DMS153 treated with DMSO at 0.1 percent for 48 hours (cell line): Measurements from ENCODE around the gene STUM.
"Not testable (repeated sequence)": the region's sequence is repeated elsewhere in the genome, so short reads cannot be mapped to it uniquely, and the experiment has no call there.

Experiments
- DNase-seq: peaks from one replicate; lab custom pipeline; 2025; ENCODE audit not compliant: unreplicated experiment; lab: John Stamatoyannopoulos, UW

STUM gene

DNA sequence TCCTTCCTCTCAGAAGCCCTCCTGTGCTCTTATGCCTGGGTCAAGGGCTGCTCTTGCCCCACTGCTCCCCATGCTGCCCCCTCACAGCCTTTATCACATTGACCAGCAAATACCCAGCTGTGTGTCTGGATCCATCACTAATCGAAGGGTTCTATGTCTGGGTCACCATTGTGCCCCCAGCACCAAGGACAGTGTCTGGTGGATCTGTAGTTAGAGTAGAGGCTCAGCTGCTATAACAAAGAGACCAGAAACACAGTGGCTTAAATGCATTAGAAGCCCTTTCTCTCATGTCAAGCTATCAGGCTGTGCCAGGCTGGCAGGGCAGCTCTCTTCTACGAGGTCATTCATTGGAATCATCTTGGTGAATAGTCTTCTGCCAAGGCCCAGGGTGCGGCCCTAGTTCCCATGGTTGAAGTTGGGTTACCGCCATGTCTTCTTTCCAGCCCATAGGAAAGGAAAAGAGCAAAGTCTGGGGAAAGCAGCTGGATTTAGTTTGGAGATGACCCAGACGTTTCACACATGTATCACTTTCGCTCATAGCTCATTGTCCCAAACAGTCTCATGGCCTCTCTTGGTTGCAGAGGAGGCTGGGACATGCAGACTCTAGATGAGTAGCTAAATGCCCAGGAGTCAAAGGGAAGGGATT lies 32.2 kb downstream of the STUM start:
- no peak for DNase-seq

DNA sequence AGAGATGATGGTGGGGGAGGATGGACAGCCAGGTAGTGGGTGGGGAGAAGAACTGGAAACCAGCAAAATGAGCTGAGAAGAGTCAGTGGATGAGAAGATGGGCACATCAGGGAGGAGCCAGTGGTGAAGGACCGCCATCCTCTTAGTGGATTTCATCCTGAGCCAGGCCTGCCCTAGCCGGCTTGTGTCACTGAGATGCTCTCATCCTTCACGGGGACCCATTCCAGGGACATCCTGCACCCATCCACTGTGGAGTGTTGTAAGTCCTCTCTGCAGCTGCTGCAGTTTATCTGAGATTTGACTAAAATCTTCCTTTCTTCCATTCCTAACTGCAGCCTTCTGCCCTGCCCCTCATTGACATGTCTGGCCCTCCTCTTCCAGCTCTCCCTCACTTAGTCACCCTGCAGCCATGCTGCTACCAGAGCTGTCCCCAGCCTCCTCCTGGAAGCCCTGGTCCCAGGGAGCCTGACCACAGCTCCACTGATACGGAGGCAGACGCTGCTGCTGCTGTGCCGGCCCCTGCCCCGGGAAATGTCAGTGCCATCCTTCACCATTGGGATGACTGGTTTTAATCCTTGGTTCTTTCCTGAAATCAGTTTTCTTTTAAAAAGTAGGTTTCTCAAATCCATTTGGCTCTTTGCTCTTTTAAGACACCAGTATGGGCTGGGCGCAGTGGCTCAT lies 33.2 kb downstream of the STUM start:
- DNase-seq, result no peak

DNA sequence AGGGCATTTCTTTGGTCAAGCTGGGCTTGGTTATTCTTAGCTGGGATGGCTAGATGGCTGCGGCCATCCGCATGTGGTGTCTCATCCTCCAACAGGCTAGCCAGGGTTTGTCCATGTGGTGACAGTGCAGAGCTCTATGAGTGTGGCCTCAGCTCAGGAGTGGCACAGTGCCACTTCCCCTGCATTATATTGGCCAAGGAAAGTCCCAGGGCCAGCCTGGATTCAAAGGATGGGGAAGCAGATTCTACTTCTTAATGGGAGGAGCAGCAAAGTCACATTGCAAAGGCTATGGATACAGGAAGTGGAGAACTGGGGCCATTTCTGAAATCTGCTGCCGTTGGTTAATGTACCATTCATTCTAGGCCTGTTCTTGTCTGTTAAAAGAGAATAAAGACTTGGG lies 34.4 kb downstream of the STUM start:
- DNase-seq, result no peak

DNA sequence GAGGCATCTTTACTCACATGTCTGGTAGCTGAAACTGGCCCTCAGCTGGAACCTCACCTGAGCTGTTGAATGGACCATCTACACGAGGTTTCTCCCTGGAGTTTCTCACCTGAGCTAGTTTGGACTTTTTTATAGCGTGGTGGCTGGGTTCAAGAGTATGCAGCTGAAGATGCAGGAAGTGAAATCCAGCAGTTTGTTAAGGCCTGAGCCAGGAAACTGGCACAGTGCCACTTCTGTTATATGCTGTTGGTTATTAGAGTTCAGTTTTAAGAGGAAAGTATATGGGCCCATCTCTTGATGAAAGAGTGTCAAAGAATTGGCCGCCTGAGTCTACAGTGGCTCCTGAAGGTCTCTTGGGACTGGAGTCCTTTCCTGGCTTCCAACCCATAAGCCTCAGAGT lies 35.6 kb downstream of the STUM start:
- DNase-seq, result peak; percentile 15

DNA sequence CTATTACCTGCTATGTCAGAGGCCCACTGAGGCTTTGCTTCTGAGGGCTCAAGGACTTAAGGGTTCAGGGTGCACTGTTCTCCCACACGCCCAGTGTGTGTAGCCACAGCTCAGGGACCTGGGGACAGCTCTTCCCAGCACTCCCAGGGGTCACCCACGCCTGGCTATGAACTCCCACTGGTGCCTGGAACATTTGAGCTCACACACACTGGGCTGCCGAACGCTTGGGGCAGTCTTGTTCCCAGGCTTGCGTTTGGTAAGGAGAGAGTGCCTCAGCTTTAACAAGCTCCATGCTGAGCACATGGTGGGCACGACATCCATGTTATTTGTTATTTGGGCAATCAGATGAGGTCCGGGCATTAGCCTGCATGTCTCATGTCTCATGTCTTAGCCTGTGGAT lies 37.6 kb downstream of the STUM start:
- no peak for DNase-seq

DNA sequence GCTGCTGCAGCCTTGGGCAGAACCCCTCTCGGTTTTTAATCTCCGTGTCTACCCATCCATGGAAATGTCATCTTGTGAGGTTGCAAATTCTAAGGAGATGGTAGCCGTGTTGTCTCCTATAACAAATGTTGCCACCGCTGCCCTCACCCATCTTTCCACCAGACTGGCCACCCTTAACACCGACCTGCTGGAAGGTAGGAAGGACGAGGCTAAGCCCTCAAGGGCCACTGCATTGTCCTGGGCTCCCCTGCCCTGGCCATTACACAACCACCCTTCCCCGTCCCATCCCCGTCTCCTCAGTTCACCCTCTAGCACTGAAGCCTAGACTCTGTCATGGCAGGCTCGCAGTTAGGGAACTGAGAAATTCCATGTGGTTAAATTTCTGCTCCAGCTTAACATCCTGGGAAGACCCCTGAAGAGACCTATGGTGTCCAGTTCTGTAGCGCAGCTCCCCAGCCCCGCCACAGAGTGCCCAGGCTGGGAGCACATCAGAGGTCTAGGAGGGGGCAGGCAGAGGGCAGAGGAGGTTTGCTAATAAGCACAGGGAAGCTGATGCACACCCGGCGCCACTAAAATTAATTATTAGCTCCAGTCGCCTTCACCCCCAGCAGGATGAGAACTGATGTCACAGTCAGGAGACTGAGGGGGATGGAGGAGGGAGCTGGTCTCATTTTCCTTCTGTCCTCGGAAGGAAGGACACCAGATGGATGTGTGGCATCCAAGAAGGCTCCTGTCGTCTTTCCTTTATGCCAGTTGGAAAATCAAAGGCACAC lies 38.3 kb downstream of the STUM start:
- no peak for DNase-seq

DNA sequence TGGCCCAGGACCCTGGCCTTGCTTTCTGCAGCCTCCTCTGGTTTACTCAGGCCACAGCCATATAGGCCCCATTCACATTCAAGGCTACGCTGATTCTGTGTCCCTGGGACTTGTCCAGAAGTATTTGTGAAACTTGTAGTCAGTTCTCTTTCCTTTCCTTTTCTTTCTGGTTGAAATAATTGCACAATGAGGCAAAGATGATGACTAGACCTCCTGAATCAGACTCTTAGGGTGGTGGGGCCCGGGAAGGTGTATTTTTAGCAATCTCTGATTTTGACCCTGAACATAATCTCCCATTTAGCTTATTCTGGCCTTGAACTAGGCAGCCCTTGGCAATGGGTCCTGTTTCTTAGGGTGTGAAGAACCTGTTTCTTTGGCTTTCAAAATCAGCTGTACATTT lies 39.9 kb downstream of the STUM start:
- DNase-seq, result no peak

DNA sequence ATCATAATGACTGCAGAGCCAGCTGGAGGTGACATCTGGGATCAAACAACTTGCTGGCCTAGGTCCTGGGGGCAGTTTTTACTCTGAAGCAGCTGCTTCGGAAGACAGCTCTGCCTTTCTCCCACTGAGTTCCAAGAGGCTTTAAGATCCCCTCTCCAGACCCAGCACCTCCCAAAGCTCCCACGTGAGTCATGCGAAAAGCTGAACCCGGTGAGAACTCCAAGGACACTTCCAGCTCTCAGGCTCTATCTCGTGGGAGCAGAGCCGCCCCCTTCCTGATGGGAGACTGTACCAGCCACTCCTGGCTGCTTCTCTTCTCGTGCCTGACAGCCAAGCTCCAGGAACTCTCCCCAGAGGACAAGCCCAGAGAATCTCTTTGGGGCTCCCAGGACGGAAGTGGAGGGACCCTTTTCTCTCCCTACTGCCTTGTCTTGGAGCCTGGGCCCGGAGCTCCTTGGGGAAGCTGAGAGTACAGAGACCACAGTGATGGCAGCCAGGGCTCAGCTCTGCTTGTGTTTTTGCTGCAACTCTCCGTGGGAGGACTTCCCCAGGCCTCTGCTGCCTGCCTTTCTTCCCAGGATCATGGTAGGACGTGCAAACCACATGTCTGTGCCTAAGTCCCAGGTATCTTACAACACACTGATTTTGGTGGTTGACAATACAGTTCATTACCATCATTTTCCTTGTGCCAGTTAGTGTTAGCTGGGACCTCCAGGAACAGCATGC lies 40.6 kb downstream of the STUM start:
- no peak for DNase-seq

DNA sequence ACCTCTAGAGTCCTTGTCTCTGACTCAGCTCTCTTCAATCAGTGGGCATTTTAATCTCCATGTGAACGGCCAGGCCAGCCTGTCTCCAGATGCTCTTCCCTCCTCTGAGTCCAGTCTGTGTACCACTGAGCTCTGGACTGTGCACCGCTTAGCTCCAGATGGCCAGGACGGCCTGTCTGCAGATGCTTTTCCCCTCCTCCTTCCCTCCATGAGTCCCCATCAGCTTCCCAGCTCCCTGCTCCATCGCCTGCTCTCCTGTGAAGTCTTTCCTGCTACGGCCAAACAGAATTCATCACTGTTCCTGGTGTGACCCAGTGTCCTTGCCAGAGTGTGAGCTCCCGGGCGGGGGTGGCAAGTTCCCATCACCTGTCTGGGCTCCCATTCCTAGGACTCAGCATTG lies 42.0 kb downstream of the STUM start:
- DNase-seq, result no peak

DNA sequence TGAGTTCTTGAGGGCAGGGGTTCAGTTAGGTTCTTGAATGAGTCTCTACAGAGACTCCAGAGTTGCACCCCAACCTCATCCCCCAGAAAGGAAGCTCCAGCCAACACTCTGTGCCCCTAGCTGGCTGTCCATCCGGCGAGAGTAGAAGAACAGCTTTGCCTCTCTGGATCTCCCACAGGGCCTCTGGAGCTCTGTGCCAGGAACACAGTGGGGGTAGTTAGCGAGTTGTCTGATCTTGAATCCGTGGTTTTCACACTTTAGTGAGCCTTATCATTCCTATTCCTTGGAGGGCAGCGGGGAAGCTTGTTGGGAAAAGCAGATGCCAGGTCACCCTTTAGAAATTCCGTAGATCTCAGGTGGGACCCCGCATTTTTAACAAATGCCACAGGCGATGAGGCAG lies 45.0 kb downstream of the STUM start:
- DNase-seq, result no peak

DNA sequence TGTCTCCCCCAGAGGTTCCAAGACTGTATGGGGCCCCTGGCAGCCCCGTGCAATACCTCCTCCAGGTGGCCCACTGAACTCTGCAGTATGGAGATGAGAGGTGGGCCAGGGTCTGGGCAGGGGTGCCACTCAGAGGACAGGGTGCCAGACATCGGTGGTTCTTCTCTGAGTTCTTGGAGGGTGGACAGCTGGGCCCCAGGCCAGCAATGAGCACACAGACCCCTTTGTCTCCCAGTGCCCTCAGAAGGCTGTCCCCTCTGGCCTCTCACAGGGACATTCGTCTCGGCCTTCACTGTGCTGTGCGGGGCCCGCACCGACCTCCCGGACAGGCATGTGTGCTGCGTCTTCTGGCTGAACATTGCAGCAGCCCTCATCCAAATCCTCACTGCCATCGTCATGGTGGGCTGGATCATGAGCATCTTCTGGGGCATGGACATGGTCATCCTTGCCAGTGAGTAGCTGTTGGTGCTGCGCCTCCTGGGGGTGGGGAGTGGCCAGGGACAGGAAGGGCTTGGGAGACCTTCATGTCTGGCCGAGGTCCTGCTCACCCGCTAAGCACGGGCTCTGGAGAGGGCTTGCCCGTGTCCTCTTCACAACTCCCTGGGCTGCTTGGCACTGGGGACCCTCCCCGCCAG lies 48.1 kb downstream of the STUM start:
- DNase-seq, result no peak

DNA sequence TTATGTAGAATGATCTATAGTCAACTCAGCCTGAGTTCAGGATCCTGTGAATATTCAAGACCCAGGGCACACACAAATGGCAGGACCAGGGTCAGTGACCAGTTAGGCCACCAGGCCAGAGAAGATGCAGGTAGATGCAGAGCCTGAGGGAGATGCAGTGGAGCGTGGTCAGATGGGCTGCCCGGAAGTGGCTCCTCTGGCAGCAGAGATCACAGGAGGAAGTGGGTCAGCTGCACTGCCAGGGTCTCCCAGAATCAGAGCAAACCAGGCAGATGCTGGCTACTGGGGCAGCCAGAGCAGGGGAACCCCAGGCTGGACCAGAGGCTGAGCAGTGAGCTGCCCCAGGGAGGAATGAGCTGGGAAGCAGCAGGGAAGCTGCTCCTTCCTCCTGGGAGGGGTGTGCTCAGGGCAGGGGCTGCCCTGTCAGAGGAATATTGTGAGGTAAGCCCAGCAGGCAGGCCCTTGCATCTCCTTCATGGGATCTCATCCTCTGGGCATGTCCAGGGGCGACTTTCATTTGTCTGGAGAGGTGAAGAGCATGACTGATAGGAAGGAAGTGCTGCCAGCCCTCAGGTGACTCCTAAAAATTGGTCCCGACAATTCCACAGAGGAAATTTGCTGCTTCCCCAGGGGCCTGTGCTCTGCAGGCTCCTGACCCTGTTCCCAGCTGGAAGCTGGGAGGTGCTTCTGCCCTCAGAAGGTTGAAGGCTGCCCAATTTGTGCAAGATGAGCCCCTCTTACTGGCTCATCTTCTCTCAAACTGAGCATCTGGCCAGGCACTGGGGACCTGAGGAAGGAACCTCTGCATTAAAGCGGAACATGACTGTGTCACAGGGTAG lies 49.3 kb downstream of the STUM start:
- DNase-seq, result no peak

DNA sequence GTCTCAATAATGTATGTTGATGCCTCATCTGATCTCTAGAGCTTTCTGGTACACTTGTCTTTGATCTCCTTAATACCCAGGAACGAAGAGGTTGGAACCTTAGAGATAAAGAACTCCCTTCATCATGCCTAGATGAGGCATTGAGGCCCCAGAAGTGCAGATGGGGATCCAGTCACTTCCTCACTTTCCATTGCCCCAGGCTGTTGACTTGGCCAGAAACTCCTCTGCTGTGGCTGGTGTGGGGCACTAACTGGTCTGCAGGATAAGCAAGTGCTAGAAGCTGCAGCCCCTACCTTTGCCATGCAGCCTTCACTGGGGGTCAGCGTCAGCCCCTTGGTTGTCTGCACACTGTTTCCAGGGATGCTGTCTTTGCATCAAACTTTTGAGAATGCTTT lies 49.9 kb downstream of the STUM start:
- no peak for DNase-seq

DNA sequence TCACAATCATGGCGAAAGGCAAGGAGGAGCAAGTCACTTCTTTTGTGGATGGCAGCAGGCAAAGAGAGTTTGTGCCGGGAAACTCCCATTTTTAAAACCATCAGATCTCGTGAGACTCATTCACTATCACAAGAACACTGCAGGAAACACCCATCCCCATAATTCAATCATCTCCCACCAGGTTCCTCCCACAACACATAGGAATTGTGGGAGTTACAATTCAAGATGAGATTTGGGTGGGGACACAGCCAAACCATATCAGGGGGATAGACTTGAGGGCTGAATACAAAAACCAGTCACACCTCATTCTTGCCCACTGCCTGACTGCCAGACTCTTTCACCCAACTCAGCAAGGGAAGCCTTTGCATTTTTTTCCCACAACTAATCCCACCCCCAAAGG lies 50.4 kb downstream of the STUM start:
- DNase-seq, result not testable (repeated sequence)

DNA sequence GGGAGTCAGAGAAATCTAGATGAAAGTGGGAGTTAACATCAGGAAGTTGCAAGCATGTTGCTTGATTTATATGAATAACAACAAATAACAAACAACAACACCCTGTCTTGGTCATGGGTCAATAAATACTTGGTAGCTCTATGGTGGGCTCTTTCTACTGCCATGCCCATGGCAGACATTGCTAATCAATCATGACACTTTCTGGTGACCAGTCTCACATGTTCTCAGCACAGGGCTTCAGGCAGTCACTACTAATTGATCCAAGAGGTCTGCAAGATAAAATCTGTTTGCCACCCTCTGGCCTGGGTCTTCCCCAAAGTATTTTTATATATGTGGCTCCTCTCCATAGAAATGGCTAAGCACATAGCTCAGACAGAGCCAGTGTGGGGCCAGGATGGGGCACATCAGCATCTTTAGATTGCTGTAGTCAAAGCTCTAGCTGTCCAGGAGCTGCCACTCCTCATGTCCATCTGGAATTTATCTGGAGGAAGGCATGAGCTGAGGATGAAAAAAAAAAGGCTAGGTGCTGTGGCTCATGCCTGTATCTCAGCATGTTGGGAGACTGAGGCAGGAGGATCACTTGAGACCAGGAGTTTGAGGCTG lies 51.2 kb downstream of the STUM start:
- no peak for DNase-seq

DNA sequence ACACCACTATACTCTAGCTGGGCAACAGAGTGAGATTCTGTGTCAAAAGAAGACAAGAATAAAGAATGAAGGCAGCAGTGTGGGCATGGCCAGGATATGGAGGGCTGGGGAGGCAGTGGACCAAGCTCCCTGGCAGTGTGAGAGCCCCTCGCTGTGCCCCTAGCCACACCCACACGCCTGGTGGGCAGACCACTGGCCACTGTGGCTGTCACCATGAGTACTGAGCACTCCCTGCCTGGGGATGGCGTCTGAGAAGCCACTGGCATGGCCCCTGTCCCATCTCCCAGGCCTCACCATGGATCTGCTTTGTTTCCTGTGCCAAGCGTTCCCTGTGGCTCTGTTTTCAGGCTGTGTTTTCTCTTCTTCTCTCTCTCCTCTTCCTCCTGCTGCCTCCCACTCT lies 51.7 kb downstream of the STUM start:
- DNase-seq, result no peak

DNA sequence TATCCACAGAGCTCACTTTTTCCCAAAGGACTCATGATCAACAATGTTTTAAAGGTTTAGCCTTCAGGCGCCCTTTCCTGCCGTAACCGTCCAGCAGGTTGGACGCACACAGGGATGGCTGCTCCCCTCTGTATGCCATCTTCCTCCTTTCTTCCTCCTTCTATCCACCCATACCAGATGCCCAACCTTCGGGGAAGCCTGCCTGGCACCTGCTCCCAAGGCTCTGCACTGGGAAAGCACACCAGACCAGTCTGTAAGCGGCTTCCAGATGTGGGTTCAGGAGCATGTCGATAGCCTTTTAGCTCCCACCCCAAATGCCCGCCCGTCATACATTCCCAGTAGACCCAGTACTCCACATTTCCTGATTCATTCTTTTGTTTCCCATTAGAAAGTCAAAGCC lies 52.9 kb downstream of the STUM start:
- DNase-seq, result no peak

DNA sequence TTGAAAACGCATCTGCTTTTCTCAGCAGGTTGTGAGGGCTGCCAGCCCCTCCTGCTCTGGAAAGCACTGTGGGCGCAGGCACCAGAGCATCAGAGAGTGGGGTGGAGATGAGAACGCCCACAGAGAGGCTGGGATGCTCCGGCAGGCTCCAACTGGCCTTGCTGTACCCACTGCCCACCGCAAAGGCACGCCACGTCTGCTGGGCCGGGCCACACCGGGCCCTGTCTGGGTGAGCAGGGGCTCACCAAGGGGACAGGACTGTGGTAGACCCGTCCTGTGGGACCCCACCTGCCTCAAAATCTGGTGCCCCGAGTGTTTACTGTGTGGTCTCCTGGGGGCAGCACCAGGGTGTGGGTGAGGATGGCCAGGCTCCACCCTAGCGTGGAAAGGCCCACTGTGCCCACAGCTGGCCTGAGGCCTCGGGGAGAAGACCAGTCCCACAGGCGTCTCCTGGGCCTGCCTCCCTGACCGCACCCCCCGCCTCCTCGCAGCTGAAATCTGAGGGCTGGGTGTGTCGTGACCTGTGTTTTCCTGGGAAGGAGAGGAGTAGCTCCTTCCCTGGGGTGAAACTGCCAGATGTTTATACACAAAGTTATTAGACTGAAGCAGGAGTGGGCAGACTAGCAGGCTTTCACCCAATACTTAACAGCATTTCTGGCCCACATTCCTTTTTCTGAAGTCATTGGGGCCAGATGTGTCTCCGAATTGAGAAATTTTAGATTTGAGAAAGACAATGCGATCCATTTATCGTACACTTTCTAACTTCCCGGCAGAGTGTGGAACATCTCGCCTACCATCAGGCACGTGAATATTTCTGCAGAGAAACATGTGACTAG lies 53.8 kb downstream of the STUM start:
- DNase-seq, result no peak
